HG03521 (cell line): ENCODE measurements around the gene DPH2.
A peak's percentile ranks its signal among the peaks of the same experiment; 100 is the strongest.

ENCODE experiments used
- ATAC-seq: cut with Tn5 transposase; IDR thresholded peaks from one replicate; pipeline ENCODE4 v1.9.1; 2021; ENCODE audit warnings: mild to moderate bottlenecking, moderate library complexity; ENCODE audit not compliant: unreplicated experiment

The DPH2 gene

DNA sequence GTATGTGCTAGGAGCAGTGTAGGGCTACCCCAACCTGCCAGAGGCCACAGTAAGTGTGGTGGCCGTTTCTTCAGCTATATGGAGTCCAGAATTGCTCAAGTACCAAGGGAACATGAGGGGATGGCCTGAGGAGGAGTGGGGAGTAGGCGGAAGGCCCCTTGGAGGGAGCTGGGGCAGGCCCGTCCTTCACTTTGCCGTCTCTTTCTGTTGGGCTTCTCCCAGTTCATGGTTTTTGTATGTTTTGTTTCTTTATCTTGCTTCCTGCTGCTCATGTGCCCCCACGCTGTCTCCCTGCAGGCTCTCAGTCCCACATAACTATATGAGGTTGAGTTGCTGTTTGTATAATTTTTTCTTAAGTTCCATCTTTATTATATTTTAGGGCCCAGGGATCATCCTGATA, 5.9 kb upstream of the DPH2 start:
- ATAC-seq = no peak

DNA sequence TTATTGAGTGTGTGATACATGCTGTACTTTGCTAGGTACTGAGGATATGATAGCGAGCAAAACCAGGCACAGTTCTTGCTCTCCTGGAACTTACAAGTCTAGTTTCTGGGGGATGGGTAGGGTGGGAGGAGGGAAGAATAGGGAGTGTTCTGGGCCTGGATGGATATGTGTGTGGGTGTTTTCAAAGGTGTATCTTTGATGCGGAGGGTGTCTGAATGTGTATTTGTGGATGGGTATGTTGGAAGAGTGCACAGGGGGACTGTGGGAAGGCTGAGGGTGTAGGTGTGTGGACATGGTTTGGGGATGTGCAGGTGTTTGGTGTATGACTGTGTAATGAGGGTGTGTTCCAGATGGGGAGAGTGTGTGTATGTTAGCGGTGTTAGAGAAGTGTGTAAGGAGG, 4.5 kb upstream of the DPH2 start:
- no peak for ATAC-seq

DNA sequence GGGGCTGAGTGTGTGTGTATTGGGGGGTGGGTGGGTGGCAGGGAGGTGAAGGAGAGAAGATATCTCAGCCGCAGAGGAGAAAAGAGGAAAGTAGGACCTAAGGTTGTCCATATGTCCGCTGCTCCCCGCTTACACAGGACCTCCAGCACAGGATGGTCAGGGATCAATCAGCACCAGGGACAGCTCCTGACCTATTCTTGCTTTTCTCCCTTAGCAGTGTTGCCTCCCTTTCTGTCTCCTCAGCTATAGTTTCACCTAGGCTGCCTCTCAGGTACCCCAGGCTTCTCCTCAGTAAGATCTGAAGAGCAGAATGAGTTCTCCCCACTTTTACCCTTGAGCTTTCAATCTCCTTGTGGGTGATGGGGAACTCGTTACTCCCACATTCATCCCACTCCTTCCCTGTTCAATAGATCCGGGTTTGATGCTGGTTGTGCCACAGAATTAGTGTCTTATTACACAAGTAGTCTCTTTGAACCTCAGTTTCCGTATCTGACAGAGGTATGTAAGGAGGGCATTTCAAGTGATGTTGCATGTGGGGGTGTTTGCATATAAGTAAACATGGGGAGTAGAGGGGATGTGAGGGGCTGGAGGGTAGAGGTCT, 1.4 kb upstream of the DPH2 start:
- ATAC-seq = no peak

DNA sequence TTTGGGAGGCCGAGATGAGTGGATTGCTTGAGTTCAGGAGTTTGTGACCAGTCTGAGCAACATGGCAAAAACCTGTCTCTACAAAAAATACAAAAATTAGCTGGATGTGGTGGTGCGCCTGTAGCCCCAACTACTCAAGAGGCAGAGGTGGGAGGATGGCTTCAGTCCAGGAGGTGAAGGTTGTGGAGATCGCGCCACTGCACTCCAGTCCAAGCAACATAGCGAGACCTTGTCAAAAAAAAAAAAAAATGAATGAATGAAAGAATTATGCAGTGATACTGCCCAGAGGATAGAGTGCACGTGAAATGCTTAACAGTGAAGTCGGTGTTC, 429 bp upstream of the DPH2 start:
- ATAC-seq = no peak

DNA sequence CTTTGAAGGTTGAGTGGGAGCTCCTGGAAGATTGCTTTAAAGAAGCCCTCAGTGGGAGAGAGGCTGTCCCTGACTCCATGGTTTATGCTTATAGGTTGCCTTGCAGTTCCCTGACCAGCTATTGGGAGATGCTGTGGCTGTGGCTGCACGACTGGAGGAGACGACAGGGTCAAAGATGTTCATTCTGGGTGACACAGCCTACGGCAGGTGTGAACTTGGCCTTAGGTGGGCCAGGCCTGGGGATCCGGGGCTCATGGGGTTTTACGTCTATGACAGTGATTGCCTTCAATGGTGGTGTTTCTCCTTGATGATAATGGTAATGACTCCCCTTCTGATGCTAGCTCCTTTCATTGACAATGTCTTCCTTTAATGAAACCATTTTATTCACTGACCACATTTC, 692 bp downstream of the DPH2 start:
- no peak for ATAC-seq

DNA sequence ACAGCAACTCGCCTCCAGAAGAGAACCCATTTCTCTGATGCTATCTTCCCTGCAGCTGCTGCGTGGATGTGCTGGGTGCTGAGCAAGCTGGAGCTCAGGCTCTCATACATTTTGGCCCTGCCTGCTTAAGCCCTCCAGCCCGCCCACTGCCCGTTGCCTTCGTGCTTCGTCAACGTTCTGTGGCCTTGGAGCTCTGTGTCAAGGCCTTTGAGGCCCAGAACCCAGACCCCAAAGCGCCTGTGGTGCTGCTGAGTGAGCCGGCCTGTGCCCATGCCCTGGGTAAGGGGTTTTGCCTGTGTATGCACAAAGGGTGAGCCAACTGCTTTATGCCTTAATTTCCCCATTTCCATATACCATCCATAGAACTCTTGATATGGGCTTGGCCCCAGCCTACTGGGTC, 1.1 kb downstream of the DPH2 start:
- no peak for ATAC-seq

DNA sequence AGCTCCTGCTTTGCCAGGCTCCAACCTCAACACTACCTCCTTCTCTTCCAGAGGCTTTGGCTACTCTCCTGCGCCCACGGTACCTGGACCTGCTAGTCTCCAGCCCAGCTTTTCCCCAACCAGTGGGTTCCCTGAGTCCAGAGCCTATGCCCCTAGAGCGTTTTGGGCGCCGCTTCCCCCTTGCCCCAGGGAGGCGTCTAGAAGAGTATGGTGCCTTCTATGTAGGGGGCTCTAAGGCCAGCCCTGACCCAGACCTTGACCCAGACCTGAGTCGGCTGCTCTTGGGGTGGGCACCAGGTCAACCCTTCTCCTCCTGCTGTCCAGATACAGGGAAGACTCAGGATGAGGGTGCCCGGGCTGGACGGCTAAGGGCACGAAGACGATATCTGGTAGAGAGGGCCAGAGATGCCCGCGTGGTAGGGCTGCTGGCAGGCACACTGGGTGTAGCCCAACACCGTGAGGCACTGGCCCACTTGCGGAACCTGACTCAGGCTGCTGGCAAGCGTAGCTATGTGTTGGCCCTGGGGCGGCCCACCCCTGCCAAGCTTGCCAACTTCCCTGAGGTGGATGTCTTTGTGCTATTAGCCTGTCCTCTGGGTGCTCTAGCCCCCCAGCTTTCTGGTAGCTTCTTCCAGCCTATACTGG, 1.6 kb downstream of the DPH2 start:
- no peak for ATAC-seq

DNA sequence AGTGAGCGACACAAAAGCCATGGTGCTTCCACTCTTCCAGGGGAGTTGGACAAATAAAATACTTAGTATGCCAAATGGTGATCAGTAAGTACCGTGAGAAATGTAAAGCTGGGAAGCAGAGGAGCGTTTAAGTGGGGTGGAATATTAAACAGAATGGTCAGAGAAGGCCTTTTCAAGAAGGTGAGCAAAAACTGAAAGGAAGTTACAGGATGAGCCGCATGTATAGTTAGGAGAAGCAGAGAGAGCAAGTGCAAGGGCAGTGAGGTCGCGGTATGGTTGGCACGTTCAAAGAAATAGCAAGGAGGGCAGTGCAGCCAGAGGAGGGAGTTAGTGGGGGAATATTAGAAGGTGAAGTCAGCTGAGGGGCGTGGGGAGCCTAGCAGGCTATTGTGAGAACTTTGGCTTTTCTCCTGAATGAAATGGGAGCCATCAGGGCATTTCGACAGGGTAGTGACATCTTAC, 4.2 kb downstream of the DPH2 start:
- ATAC-seq = no peak

DNA sequence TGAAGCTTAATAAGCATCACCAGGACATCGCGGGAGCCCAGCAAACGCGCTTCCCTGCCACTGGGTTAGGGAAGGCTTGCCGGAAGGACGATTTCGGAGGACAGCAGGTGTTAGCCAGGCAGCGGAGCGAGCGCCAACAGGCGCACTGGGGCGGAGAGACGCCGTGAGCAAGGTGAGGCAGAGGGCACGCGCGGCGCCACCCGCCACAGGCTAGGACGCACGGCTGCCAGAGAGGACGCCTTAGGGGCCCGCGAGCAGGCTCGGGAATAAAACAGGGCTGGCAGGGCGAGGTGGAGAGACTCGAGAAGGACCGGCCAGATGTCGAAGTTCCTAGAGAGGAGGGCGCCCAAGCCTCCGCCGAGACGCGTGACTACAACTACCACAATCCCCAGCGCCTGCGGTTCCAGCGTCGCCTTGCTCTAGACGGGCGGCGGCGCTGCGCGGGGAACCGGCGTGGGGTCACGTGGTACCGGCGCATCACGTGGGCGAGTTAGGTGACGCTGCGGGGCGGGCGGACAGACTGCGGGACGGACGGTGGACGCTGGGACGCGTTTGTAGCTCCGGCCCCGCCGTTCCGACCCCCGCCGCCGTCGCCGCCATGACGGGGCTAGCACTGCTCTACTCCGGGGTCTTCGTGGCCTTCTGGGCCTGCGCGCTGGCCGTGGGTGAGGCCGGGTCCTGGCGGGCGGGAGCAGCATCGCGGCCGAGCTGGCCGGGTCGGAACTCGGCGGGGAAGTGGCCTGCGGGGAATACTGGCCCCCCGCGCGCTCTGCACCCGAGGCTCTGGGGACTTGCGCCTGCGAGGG, 4.8 kb downstream of the DPH2 start, which contains the start of gene ATP6V0B:
Gene ATP6V0B, plus strand, starts transcription at position 518 of the 806 bp plus-strand sequence. Its CDS starts 81 bp downstream, at position 599.
- peak; percentile 53 for ATAC-seq

DNA sequence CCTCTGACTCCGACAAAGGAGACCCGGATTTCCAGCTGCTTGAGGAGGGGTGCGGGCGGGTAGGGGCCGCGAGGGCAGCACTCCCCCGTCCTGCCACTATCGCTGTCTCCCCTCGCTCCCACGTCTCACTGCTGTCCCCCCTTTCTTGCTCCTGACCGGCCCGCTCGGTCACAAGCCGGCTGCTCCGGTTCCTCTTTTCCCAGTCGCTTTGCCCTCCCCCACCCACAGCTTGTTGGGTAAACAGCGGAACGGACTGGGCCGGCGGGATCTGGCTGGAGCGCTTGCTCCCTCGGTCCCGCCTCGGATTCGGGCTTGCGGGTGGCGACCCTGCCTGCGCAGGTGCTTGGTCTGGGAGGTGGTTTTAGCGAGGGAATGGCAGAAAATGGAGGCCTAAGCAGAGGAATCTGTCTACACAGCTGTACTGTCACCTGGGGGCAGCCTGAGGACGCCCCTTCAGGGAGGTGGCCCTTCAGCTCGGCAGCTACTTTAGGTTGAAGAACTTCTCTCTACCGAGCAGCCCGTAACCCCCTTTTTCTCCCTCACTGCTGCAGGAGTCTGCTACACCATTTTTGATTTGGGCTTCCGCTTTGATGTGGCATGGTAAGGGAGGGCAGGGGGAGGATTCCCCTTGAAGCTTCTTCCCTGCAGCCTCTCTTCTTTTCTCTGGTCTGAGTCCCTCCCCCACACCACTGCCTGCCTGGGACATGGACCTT, 5.6 kb downstream of the DPH2 start:
- ATAC-seq = peak; percentile 8

DNA sequence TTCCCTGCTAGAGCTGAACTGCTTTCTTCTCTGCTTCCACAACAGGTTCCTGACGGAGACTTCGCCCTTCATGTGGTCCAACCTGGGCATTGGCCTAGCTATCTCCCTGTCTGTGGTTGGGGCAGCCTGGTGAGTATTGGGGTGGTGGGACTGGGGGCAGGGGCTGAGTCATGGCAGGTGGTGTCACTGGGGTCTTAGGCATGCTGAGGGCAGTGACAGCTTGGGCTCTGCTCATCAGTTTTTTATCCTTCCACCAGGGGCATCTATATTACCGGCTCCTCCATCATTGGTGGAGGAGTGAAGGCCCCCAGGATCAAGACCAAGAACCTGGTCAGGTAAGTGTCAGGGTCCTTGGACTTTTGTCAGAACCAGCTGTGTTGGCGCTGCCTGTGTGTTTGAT, 6.2 kb downstream of the DPH2 start:
- ATAC-seq = no peak

DNA sequence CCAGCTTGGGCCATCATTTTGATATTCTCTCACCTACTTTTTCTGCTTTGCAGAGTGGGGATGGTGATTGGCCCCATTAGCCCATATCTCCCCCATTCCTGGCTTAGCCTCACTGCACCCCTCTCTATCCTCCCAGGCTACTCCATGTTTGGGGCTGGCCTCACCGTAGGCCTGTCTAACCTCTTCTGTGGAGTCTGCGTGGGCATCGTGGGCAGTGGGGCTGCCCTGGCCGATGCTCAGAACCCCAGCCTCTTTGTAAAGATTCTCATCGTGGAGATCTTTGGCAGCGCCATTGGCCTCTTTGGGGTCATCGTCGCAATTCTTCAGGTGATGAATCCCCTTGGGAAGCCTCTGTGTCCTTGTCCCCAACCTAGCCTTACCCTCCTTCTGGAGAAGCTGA, 7.1 kb downstream of the DPH2 start:
- no peak for ATAC-seq

DNA sequence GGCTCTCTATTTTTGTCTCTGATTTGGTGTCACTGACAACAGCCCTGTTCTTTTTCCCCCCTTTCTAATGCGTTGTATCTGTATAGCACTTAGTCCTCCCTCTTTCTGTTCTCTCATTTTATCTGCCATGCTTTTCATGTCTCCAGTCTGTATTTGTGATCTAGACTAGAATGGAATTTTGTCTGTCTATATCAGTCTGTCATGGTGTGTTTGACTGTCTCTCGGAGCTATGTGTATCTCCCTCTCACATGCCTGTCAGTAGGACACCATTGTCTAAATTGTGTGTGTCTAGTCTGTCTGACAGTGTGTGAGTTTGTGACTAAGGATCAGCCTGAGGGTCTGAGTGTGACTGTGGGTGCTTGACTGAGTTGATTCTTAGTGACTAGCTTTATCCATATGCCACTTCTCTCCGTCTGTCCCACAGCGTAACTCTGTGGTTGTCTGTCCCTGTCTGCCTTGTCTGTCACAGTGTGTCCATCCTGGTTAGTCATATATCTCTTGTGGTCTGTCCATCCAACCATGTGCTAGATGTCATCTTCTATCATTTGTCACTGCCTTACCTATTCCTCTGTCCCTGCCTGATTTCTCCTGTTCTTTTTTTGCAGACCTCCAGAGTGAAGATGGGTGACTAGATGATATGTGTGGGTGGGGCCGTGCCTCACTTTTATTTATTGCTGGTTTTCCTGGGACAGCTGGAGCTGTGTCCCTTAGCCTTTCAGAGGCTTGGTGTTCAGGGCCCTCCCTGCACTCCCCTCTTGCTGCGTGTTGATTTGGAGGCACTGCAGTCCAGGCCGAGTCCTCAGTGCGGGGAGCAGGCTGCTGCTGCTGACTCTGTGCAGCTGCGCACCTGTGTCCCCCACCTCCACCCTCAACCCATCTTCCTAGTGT, 7.8 kb downstream of the DPH2 start:
- no peak for ATAC-seq

DNA sequence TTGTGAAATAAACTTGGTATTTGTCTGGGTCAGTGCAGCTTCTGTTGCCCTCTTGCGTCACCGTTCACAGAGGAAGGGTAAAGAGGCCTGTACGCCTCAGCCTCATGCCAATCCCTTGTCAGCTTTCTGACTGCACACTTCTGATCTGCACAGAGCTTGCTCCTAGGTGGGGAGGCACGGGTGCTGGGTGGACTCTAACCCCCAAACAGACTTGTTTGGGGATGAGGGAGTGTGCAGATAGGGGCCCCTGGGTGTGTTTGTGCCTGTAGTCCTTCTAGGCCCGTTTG, 8.4 kb downstream of the DPH2 start:
- ATAC-seq = no peak

DNA sequence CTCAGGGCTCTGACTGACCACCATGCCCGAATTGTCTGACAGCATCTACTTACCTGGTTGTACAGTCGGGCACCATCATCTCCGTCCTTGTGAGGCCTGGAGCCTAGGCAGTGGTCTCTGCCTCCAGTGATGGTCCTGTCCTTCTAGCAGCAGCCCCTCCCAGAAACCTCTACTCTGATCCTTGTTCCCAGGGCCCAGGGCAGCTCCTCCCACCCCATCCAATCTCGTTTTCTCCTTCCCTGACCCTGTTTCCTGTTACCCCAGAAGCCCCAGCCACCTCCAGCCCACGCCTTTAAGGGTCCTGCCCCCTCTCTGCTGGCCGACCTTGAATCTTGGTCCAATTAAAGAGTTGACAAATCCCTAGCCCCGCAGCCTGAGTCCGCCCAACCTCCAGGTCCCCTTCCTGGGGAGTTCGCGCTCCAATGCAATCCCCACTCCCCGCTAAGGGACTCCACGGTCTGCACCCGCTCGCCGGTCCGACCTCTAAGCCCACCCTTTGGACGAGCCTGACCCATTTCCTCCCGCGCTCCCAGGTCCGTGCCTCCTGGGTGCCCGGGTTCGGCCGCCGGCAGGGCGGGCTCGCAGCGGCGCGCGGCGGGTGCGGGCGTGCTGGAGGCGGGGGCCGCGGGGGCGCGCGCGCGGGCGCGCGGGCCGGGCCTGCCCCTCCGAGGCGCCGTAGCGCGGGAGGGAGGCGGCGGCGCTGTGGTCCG, 8.9 kb downstream of the DPH2 start, which contains the start of gene B4GALT2:
Gene B4GALT2, plus strand, starts transcription at position 660 of the 710 bp plus-strand sequence. CDS start 1,951 bp downstream, outside the sequence.
- ATAC-seq = no peak

DNA sequence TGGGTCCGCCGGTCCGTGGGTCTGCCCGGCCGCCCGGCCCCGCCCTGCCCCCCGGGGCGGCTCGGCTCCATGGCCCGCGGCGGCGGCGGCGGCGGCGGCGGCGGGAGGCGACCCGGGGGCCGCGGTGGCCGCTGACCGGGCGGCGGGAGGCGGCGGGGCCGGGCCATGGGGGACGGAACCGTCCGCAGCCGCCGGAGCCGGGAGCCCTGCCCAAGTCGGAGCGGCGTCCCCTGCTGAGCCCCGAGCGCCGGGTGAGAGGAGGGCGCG, 9.4 kb downstream of the DPH2 start:
- ATAC-seq = no peak

DNA sequence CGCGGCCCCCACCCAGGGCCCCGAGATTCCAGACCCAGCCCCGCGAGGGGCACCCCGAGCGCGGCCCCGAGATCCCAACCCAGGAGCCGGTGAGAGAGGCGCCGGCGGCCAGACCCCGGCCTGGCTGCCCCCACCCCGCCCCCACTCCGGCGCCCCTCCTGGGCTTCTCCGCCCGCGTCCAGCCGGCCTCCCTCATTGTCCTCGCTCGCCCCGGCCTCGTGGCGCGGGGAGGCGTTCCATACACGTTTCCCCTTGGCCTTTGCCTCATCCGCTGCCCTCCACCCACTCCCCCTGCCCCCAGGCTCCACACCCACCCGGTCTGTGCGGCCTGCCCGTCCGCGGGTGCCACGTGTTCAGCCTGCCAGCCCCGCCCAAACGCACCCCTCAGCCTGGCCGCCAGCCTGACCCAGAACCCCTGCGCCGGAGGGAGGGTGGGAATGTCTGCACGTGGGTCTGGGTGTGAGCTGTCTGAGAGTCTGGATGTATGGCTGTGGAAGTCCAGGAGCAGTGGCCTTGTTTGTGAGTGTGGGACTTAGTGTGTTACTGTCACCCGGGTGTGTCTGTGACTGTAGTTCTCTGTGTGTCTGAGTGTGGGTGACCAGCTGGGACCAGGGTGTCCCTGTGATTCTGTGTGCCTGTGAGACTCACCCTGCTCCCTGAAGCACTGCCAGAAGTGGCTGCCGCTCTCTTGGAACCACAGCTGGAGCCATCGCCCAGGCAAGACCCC, 9.9 kb downstream of the DPH2 start:
- ATAC-seq = no peak

DNA sequence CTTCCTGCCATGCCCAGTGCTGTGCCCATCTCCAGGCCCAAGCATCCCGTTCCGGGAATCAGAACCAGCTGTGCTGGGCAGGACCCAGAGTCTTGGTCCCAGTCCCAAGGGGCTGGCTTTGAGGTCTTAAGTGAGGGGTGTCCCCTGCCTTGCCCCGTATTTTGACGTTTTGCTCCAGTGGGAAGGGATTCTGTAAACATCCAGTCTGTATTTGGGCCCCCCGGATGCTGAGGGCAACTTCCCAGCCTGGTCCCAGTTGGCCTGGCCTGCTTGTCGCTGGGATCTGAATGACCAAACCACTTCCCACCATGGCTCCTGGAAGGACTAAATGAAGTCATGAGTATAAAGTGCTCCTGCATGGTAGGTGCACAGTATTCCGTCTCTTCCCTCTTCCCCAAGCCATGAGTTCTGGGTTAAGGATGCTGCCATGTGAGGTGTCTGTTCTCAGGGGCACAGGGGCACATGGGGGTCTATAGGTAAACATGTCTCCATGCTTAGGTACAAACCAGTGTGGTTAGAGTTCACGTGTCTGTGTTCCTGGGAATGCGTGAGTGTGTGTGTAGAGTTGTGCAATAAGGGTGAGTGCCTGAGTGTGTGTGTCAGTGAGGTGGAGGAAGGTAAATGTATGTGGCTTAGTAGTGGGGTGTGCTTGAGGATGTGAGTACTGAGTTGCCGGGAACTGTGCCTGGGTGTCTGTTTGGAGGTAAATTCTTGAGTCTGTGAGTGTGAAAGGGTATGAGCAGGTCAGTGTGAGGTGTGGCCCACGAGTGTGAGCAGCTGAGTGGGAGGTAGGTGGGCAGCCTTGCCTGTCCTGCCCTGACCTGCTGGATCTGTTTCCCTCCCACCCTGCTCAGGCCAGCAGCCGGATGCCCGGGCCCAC, 10.7 kb downstream of the DPH2 start:
- no peak for ATAC-seq

DNA sequence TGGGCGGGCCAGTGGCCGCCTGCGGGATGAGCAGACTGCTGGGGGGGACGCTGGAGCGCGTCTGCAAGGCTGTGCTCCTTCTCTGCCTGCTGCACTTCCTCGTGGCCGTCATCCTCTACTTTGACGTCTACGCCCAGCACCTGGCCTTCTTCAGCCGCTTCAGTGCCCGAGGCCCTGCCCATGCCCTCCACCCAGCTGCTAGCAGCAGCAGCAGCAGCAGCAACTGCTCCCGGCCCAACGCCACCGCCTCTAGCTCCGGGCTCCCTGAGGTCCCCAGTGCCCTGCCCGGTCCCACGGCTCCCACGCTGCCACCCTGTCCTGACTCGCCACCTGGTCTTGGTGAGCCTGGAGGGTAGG, 11.3 kb downstream of the DPH2 start:
- ATAC-seq = no peak
